Sigmoid colon (tissue), 7 donors: ENCODE data around the gene ARPP21. TPM values are rescaled to one million over a fixed set of nuclear protein-coding genes. Genes with fewer than 3 reads are reported as not detected.

Experiments used
- DNase-seq: peaks from one replicate; pipeline ENCODE4 v3.0.0-alpha.2; 2019
- H3K27ac ChIP-seq, 4 donors: fragments of 200-600 bp; sonication (generic); one replicate each; pipeline ENCODE4 v1.5.1; 2016 to 2019; ENCODE audit warnings: mild to moderate bottlenecking in 1 of 4
- H3K27me3 ChIP-seq, 3 donors: fragments of 200-600 bp; sonication (generic); one replicate each; pipeline ENCODE4 v1.5.1; 2019; ENCODE audit warnings: mild to moderate bottlenecking in 1 of 3
- H3K36me3 ChIP-seq, 4 donors: fragments of 200-600 bp; sonication (generic); one replicate each; pipeline ENCODE4 v1.5.1; 2016 to 2019
- H3K4me1 ChIP-seq, 4 donors: fragments of 200-600 bp; sonication (generic); one replicate each; pipeline ENCODE4 v1.5.1; 2017 to 2019
- H3K4me3 ChIP-seq, 4 donors: fragments of 200-600 bp; sonication (generic); one replicate each; pipeline ENCODE4 v1.5.1; 2017 to 2019; ENCODE audit warnings: mild to moderate bottlenecking in 2 of 4, moderate library complexity in 1 of 4
- H3K9me3 ChIP-seq, 4 donors: fragments of 200-600 bp in 3 of 4; sonication (generic) in 3 of 4; one replicate each; pipeline versions ENCODE4 v1.5.1 to v1.6.1; 2013 to 2019
- CTCF ChIP-seq, 4 experiments: fragments of 450-650 bp in 3 of 4; fragments of 200-600 bp in 1 of 4; IDR thresholded peaks; one replicate each; pipeline ENCODE4 v1.5.1; 2016 to 2019; ENCODE audit warnings: antibody characterized with exemption in 4 of 4, mild to moderate bottlenecking in 3 of 4, moderate library complexity in 2 of 4
- EP300 ChIP-seq, 4 donors: sonication (generic); formaldehyde crosslinking; IDR thresholded peaks; one replicate each; pipeline ENCODE4 v1.6.1; 2017; ENCODE audit warnings: antibody characterized with exemption in 4 of 4
- POLR2A ChIP-seq, 2 donors: fragments of 450-650 bp; IDR thresholded peaks; one replicate each; pipeline ENCODE4 v1.6.1; 2016; ENCODE audit warnings: antibody characterized with exemption in 2 of 2, mild to moderate bottlenecking in 2 of 2, moderate library complexity in 2 of 2
- POLR2AphosphoS5 ChIP-seq, 4 donors: sonication (generic); formaldehyde crosslinking; IDR thresholded peaks; one replicate each; pipeline ENCODE4 v1.6.1; 2017; ENCODE audit warnings: antibody characterized with exemption in 4 of 4
- WGBS, 2 donors: extraction: QIAGEN DNeasy Blood & Tissue Kit; methylation state at CpG; one replicate each; pipeline ENCODE4 v1.1.7; 2013; 5-methylcytosine and 5-hydroxymethylcytosine counted together
- intact Hi-C: fragments of 100-400 bp; cut with DNase I; formaldehyde crosslinking; loops from one replicate; pipeline ENCODE4 v1.15.1; 2023
- polyA plus RNA-seq, 3 donors: library from polyadenylated mRNA; stranded (reverse); fragments of 200-250 nt; gene quantifications; one replicate each; pipeline ENCODE4 v1.2.3, GENCODE V29; 2013
- total RNA-seq, 4 donors: library from RNA; depleted of rRNA; stranded (reverse); fragments of >200 nt; gene quantifications; one replicate each; pipeline ENCODE4 v1.1.0, GENCODE V29; 2016
- donor health status: healthy with polysubstance abuse.
- donor health status: Bipolar disorder and iron deficiency.
- donor health status: healthy.

ARPP21 gene
- total and polyA plus RNA-seq, 7 donors, result 0.51 to 1.9 (median 1.1) TPM; not detected in 2

GRCh38 chr3:35641920-35642527 is 2.7 kb downstream of the ARPP21 start:
- TF ChIP-seq CTCF (IDR thresholded peaks at IDR 0.05), result no peak
- TF ChIP-seq POLR2A (IDR thresholded peaks at IDR 0.05), result no peak
- TF ChIP-seq POLR2AphosphoS5 (IDR thresholded peaks at IDR 0.05), result no peak
- no peak for TF ChIP-seq EP300 (IDR thresholded peaks at IDR 0.05)
- no peaks in the 10 kb centered on the region for H3K9me3 ChIP-seq
- WGBS, 2 donors, result 67 to 79% methylated on average over 4 of the region's 4 CpGs
- DNase-seq, result no peak
- no peaks in the 10 kb centered on the region for H3K36me3 ChIP-seq
- H3K27ac ChIP-seq, result no peak overlapping the region
- peaks cover 15 to 38% (median 16%) of the 10 kb centered on the region in 3 donors for H3K27me3 ChIP-seq
- H3K4me3 ChIP-seq, result no peak overlapping the region
- intact Hi-C loops, result no loop called here
- peaks cover 0 to 16% (median 13%) of the 10 kb centered on the region in 4 donors for H3K4me1 ChIP-seq

GRCh38 chr3:35643495-35643894 is 4.2 kb downstream of the ARPP21 start:
- H3K4me3 ChIP-seq, result no peak overlapping the region
- WGBS, 2 donors, result 71 to 76% methylated on average over 2 of the region's 2 CpGs
- H3K27me3 ChIP-seq, result peaks cover 15 to 34% (median 16%) of the 10 kb centered on the region in 3 donors
- no peaks in the 10 kb centered on the region for H3K9me3 ChIP-seq
- H3K27ac ChIP-seq, result no peak overlapping the region
- TF ChIP-seq EP300 (IDR thresholded peaks at IDR 0.05), result no peak
- TF ChIP-seq CTCF (IDR thresholded peaks at IDR 0.05), result no peak
- no peak for TF ChIP-seq POLR2AphosphoS5 (IDR thresholded peaks at IDR 0.05)
- no peak for TF ChIP-seq POLR2A (IDR thresholded peaks at IDR 0.05)
- H3K36me3 ChIP-seq, result no peaks in the 10 kb centered on the region
- intact Hi-C loops, result no loop called here
- no peak for DNase-seq
- H3K4me1 ChIP-seq, result peaks cover 0 to 16% (median 13%) of the 10 kb centered on the region in 4 donors

GRCh38 chr3:35644451-35644850 is 5.1 kb downstream of the ARPP21 start:
- intact Hi-C loops, result no loop called here
- no peaks in the 10 kb centered on the region for H3K36me3 ChIP-seq
- DNase-seq, result no peak
- TF ChIP-seq CTCF (IDR thresholded peaks at IDR 0.05) (no peak), POLR2AphosphoS5 (IDR thresholded peaks at IDR 0.05) (no peak), POLR2A (IDR thresholded peaks at IDR 0.05) (no peak), EP300 (IDR thresholded peaks at IDR 0.05) (no peak)
- peaks cover 7 to 25% (median 11%) of the 10 kb centered on the region in 3 donors for H3K27me3 ChIP-seq
- H3K9me3 ChIP-seq, result no peaks in the 10 kb centered on the region
- WGBS, 2 donors, result 70 to 82% methylated on average over 2 of the region's 2 CpGs
- no peak overlapping the region for H3K4me3 ChIP-seq
- no peak overlapping the region for H3K27ac ChIP-seq
- peaks cover 0 to 8% (median 6%) of the 10 kb centered on the region in 4 donors for H3K4me1 ChIP-seq

GRCh38 chr3:35645189-35645588 is 5.9 kb downstream of the ARPP21 start:
- Histone ChIP-seq H3K27me3 (peaks cover 0 to 17% (median 6%) of the 10 kb centered on the region in 3 donors), H3K4me3 (no peak overlapping the region), H3K4me1 (peaks cover 0 to under 1% (median 0%) of the 10 kb centered on the region in 4 donors), H3K36me3 (no peaks in the 10 kb centered on the region), H3K27ac (no peak overlapping the region), H3K9me3 (no peaks in the 10 kb centered on the region)
- intact Hi-C loops, result no loop called here
- 63 to 71% methylated on average over 2 of the region's 2 CpGs for WGBS, 2 donors
- TF ChIP-seq CTCF (IDR thresholded peaks at IDR 0.05) (no peak), POLR2A (IDR thresholded peaks at IDR 0.05) (no peak), EP300 (IDR thresholded peaks at IDR 0.05) (no peak), POLR2AphosphoS5 (IDR thresholded peaks at IDR 0.05) (no peak)
- no peak for DNase-seq

- 63 to 78% methylated on average over 4 of the region's 4 CpGs for whole genome bisulfite sequencing, 2 donors
- no peak for DNase-seq
- Histone ChIP-seq H3K4me1 (no peaks in the 10 kb centered on the region), H3K9me3 (no peaks in the 10 kb centered on the region), H3K36me3 (no peaks in the 10 kb centered on the region), H3K27me3 (peaks cover 0 to 8% (median 0%) of the 10 kb centered on the region in 3 donors), H3K4me3 (no peak overlapping the region), H3K27ac (no peak overlapping the region)
- TF ChIP-seq POLR2A (IDR thresholded peaks at IDR 0.05), result no peak
- TF ChIP-seq CTCF (IDR thresholded peaks at IDR 0.05), result no peak
- no peak for TF ChIP-seq POLR2AphosphoS5 (IDR thresholded peaks at IDR 0.05)
- TF ChIP-seq EP300 (IDR thresholded peaks at IDR 0.05), result no peak
- intact Hi-C loops, result no loop called here
Observed at GRCh38 chr3:35646081-35646480, 6.8 kb downstream of the ARPP21 start.
